BE2C (cell line): ENCODE data around the gene NCR3LG1.

Experiments
- DNase-seq: peaks from one replicate; pipeline ENCODE4 v3.0.0-alpha.2; 2020
- H3K27me3 ChIP-seq: fragments of 250-450 bp; sonication (Bioruptor Pico); 2 replicates; pipeline ENCODE4 v1.5.1; 2020; ENCODE audit warnings: mild to moderate bottlenecking
- H3K36me3 ChIP-seq: fragments of 250-450 bp; sonication (Bioruptor Pico); 2 replicates; pipeline ENCODE4 v1.5.1; 2020; ENCODE audit warnings: mild to moderate bottlenecking
- H3K4me1 ChIP-seq: fragments of 250-450 bp; sonication (Bioruptor Pico); 2 replicates; pipeline ENCODE4 v1.5.1; 2020
- H3K4me3 ChIP-seq: 2 replicates; pipeline ENCODE4 v1.5.1; 2011; ENCODE audit warnings: low read depth, low read length
- H3K9me3 ChIP-seq: fragments of 250-450 bp; sonication (Bioruptor Pico); 2 replicates; pipeline ENCODE4 v1.5.1; 2020
- TF ChIP-seq, protein P1 (sequence below): IDR thresholded peaks from 2 replicates; pipeline ENCODE4 v1.5.1; 2012; ENCODE audit warnings: mild to moderate bottlenecking, low read depth, low read length

The NCR3LG1 gene

DNA sequence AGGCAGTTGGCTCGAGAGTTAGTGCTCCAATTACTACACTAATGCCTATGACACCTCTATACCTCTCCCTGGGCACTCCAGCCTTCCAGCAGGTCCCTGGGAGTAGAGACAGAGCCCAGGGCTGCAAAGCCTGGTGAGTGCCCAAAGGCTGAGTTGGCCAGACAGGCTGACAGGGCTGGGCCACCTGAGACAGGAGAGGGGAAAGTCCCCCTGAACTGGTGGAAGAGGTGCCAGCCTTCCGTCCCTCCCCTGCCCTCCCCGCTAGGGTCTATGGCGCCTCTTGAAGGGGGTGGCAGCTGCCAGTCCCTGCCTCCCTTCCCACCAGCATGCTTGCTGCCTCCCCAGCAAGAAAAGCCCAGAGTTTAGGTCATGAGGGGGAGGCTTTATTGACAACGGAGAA lies 33.9 kb downstream of the NCR3LG1 start:
- no peak overlapping the region for H3K4me3 ChIP-seq
- DNase-seq: no peak
- H3K9me3 ChIP-seq: no peaks in the 10 kb centered on the region
- H3K27me3 ChIP-seq: no peaks in the 10 kb centered on the region
- H3K36me3 ChIP-seq: no peaks in the 10 kb centered on the region
- H3K4me1 ChIP-seq: no peaks in the 10 kb centered on the region
- TF ChIP-seq, protein P1, sequence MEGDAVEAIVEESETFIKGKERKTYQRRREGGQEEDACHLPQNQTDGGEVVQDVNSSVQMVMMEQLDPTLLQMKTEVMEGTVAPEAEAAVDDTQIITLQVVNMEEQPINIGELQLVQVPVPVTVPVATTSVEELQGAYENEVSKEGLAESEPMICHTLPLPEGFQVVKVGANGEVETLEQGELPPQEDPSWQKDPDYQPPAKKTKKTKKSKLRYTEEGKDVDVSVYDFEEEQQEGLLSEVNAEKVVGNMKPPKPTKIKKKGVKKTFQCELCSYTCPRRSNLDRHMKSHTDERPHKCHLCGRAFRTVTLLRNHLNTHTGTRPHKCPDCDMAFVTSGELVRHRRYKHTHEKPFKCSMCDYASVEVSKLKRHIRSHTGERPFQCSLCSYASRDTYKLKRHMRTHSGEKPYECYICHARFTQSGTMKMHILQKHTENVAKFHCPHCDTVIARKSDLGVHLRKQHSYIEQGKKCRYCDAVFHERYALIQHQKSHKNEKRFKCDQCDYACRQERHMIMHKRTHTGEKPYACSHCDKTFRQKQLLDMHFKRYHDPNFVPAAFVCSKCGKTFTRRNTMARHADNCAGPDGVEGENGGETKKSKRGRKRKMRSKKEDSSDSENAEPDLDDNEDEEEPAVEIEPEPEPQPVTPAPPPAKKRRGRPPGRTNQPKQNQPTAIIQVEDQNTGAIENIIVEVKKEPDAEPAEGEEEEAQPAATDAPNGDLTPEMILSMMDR: no peak

DNA sequence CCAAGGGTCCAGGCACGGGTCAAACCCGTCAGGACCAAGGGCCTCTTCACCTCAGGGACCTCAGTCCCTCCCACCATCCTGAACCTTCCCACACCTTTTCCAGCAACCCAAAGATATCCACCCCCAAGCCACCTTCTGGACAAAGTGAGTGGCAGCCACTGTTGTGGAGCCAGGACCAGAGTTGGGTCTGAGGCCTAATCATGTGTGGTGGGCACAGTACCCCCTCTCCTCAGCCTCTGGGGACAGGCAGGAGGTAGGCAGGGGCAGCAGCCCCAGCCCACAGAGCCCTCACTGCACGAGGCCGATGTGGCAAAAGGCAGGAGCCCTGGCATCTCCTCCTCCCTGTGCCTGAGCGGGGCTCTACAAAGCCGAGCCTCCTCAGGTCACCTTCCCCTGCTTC lies 34.3 kb downstream of the NCR3LG1 start:
- Histone ChIP-seq H3K27me3 (no peaks in the 10 kb centered on the region), H3K36me3 (no peaks in the 10 kb centered on the region), H3K9me3 (no peaks in the 10 kb centered on the region), H3K4me1 (no peaks in the 10 kb centered on the region), H3K4me3 (no peak overlapping the region)
- TF ChIP-seq, protein P1: no peak
- no peak for DNase-seq

DNA sequence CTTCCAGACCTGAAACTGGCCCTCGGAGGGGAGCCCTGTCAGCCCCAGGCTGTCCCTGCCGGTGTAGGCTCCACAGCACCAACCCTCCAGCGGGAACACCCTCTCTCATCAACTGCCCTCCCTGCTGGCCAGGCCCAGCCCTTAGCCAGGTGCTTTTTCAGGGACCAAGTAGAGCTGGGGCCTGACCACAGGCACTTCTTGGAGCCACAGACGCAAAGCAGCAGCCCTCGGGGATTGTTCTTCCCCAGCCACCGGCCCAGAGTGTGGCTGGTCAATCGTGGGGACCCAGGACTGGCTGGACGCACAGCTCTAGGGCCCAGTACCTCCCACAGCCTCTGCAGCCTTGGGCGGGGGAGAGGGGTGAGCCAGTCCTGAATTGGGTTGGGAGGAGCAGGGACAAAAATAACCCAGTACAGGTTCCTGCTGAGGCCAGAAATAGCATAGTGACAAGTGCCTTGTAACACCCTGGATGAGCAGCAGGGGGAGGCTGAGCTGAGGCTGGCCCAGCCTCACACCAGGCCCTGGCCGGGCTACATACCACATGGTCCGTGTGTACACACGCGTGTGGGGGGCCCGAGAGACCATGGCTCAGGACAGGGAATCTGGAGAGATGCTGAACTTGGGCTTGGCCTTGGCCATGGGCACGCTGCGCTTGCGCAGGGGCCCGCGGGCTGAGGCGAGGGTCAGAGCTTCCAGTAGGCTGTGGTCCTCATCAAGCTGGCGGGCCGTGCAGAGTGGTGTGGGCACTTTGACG lies 34.9 kb downstream of the NCR3LG1 start:
- Histone ChIP-seq H3K36me3 (no peaks in the 10 kb centered on the region), H3K4me3 (no peak overlapping the region), H3K4me1 (no peaks in the 10 kb centered on the region), H3K27me3 (no peaks in the 10 kb centered on the region), H3K9me3 (no peaks in the 10 kb centered on the region)
- TF ChIP-seq, protein P1: peak; percentile 53
- peak; percentile 54 for DNase-seq

DNA sequence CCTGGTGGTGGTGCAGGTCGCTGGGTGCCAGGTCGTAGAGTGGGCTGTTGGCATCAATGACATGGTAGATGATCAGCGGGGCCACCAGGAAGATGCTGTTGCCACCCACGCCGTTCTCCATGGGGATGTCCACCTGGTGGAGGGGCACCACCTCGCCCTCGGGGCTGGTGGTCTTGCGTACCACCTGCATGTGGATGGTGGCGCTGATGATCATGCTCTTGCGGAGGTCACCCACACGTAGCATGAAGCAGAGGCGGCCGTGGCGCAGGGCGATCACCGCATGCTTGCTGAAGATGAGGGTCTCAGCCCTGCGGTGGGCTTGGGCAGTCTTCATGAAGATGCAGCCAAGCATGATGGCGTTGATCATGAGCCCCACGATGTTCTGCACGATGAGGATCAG lies 35.7 kb downstream of the NCR3LG1 start:
- Histone ChIP-seq H3K4me1 (no peaks in the 10 kb centered on the region), H3K36me3 (no peaks in the 10 kb centered on the region), H3K27me3 (no peaks in the 10 kb centered on the region), H3K4me3 (no peak overlapping the region), H3K9me3 (no peaks in the 10 kb centered on the region)
- DNase-seq: no peak
- TF ChIP-seq, protein P1: no peak

DNA sequence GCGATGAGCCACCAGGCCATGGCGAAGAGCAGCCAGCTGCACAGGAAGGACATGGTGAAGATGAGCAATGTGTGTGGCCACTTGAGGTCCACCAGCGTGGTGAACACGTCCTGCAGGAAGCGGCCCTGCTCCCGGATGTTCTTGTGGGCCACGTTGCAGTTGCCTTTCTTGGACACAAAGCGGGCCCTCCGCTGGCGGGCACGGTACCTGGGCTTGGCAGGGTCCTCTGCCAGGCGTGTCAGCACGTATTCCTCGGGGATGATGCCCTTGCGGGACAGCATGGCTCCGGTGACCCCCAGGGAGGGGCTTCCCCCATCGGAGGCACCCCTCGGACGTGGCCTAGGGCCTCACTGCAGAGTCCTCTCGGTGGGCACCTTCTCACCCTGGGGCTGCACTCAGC lies 36.2 kb downstream of the NCR3LG1 start:
- TF ChIP-seq, protein P1: no peak
- no peaks in the 10 kb centered on the region for H3K27me3 ChIP-seq
- DNase-seq: no peak
- H3K9me3 ChIP-seq: no peaks in the 10 kb centered on the region
- H3K36me3 ChIP-seq: no peaks in the 10 kb centered on the region
- no peak overlapping the region for H3K4me3 ChIP-seq
- H3K4me1 ChIP-seq: no peaks in the 10 kb centered on the region

DNA sequence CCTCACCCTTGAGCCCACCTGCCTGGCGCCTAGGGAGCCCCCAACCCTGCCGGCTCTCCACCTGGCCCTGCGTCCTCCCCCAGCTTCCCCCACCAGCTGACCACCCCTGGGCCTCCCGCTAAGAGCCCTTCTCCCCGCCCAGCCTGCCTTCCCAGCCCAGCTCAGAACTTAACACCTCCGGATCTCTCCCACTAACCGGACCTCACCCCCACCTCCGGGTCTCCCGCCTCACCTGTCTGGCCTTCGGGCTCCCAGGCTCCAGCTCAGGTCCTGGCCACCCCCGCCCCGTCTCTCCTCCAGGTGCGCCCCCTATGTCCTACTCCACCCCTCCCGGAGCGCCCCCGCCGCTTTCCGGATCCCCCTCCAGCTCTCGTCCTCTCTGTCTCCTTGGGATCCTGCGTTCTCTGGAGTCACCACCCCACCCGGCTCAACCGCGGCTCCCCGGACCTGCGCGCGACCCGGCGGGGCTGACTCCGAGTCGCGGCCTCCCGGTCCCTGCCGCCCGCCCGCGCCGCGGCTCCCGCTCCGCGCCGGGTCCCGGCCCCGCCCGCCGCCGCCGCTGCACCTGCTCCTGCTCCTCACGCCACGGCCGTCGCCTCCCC lies 37.1 kb downstream of the NCR3LG1 start, which contains the start of gene KCNJ11:
KCNJ11 (minus strand) TSS at position 51 of the 602 bp plus-strand sequence. CDS start 568 bp downstream, outside the sequence.
- Histone ChIP-seq H3K36me3 (no peaks in the 10 kb centered on the region), H3K4me3 (peak within 1 kb of the TSS; percentile 53), H3K27me3 (no peaks in the 10 kb centered on the region), H3K9me3 (no peaks in the 10 kb centered on the region), H3K4me1 (no peaks in the 10 kb centered on the region)
- no peak for DNase-seq
- TF ChIP-seq, protein P1: no peak
